Stimulated activated CD4-positive, alpha-beta T cell treated with anti-CD3 and anti-CD28 coated beads, Interleukin-12 subunit alpha, Interleukin-12 subunit beta, amount 100 ng/mL, for 4 hours (primary cell): ENCODE data around the gene CMTR1.
"Not testable (repeated sequence)": the region's sequence is repeated elsewhere in the genome, so short reads cannot be mapped to it uniquely, and the experiment has no call there.

ENCODE experiments used
- DNase-seq: peaks from one replicate; pipeline ENCODE4 v3.0.0-alpha.2; 2020

CMTR1 gene, protein sequence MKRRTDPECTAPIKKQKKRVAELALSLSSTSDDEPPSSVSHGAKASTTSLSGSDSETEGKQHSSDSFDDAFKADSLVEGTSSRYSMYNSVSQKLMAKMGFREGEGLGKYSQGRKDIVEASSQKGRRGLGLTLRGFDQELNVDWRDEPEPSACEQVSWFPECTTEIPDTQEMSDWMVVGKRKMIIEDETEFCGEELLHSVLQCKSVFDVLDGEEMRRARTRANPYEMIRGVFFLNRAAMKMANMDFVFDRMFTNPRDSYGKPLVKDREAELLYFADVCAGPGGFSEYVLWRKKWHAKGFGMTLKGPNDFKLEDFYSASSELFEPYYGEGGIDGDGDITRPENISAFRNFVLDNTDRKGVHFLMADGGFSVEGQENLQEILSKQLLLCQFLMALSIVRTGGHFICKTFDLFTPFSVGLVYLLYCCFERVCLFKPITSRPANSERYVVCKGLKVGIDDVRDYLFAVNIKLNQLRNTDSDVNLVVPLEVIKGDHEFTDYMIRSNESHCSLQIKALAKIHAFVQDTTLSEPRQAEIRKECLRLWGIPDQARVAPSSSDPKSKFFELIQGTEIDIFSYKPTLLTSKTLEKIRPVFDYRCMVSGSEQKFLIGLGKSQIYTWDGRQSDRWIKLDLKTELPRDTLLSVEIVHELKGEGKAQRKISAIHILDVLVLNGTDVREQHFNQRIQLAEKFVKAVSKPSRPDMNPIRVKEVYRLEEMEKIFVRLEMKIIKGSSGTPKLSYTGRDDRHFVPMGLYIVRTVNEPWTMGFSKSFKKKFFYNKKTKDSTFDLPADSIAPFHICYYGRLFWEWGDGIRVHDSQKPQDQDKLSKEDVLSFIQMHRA

DNA sequence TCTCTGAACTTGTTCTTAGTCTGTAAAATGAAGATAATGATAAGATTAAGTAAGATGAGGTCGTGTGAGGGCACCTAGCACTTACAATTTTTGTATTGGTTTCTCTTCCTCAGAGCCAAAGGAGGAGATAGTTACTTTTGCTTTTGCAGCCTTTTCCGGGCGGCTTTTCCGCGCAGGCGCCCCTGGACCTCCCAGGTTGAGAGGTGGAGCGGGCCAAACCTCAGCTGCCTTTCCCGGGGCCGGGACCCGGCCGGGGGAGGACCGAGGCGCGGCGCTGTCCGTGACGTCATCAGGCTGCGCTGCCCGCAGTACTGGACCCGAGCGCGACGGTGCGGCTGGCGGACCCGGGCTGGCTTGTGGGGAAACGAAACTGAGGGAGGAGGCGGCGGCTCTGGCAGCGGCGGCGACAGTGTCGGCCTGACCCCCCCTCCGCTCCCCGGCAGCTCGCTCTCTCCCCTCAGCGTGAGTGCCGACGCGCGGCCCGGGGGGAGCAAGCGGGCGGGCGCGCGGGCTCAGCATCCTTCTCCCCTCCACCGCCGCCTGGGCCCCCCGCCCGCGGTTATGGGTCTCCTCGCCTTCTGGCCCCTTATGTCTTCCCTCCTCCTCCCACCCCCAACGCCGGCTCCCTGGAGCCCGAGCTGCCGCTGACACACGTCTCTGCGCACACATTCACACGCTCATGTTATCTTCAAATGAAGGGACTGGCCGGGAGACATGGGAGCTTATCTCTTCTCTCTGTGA, at the start of gene CMTR1:
TSS of gene CMTR1 (plus strand) at position 306 of the 741 bp plus-strand sequence. CDS start 2,409 bp downstream, outside the sequence.
- peak; percentile 96 for DNase-seq

DNA sequence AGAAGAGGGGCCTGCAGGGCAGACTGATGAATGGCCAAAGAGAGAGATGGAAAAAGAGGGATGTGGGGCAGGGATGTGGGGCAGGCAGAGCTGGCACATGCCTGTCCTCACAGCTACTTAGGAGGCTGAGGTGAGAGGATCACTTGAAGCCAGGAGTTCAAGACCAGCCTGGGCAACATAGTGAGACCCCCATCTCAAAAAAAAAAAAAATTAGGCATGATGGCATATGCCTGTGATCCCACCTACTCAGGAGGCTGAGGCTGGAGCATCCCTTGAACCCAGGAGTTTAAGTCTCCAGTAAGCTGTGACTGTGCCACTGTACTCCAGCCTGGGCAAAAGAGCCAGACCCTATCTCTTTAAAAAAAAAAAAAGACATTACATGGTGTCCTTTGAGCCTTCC, 44.4 kb upstream of the CMTR1 start:
- no peak for DNase-seq

DNA sequence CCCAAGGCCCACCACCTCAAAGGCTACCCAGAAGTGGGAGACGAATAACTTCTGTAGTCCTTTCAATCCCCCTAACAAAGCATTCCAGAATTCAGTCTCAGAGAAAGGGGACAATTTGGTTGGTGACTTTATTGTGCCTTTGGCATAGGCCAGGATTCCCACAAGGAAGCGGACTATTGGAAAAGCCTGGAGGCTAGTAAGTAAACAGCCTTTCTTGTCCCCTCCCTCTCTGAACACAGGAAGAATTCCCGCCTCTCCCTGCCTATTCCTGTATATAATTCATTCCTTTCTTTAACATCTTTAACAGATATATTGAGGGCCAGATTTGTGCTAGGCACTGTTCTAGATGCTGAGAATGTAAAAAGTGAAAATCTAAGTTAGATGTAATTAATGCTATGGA, 43.2 kb upstream of the CMTR1 start:
- no peak for DNase-seq

DNA sequence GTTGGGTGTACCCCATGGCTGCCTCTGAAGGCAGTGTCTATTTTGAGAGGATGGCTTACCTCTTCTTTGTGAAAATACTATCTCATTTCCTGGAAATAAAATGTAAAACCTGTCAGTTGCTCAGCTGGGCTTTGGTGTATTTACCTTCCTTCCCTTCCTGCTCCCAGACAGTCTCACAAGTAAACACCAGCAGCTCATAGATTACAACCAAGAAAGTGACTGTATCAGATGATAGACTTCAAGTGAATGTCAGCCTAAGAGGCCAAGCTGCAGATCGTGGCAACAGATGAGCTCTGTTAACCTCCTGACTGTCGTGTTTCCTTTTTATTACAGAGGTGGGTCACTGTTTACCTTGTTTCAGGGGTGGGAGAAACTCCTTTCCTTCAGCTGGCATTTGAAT, 41.9 kb upstream of the CMTR1 start:
- no peak for DNase-seq

DNA sequence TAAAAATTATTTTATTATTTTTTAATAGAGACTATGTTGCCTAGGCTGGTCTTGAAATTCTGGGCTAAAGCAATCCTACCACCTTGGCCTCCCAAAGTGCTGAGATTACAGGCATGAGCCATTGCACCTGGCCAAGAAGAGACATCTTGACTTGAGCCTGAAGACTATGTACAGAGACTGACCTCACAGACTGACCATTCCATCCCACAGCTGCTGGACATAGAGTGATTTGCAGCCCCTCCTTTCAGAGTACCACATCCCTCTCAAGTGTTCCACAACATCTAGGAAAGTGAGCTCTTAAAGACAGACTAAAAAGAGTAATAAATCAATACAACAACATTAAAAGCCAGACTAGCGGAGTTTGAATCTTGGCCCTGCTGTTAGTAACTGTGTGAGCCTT, 40.2 kb upstream of the CMTR1 start:
- no peak for DNase-seq

DNA sequence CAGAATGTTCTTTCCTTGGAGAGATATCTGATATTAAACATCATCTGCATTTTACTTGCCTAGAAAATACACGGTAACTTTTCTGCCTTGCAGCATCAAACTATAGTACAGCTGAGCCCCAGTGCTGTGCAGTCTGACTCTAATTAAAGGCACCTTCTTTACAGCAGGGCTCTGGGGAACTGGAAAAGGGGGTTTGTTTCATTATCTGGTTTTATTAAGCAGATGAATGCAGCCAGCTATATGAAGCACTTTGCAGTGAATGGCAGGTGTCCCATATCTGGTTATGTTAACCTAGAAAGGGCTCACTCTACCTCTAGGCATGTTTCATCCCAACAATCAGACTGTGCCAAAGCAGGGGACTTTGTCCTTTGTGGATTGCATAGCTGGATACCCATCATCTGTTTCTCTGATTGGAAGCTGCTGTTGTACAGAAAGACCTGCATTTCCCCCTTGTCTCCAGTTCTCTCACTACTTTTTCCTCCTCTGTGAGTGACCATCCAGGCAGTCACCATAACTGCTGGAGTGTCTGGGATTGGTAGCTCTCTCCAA, 39.6 kb upstream of the CMTR1 start:
- no peak for DNase-seq

DNA sequence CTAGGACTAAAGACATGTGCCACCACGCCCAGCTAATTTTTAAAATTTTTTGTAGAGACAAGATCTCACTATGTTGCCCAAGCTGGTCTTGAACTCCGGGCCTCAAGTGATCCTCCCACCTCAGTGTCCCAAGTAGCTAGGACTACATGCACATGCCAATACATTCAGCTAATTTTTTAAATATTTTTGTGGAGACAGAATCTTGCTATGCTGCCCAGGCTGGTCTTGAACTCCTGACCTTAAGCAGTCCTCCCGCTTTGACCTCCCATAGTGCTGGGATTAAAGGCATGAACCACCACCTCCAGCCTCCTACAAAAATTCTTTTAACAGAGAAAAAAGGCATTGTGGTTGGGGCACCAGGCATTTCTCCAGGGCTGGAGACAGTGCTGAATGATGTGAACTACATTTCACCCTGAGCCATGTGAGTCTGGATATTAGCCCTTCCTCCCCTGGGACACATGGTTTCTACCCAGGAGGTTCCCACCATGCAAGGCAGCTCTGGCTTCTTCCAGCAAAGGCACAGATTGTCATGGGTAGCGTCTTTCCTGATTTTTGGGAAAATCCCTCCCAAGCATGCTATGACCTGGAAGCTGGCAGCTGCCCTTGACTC, 36.3 kb upstream of the CMTR1 start:
- DNase-seq: no peak

DNA sequence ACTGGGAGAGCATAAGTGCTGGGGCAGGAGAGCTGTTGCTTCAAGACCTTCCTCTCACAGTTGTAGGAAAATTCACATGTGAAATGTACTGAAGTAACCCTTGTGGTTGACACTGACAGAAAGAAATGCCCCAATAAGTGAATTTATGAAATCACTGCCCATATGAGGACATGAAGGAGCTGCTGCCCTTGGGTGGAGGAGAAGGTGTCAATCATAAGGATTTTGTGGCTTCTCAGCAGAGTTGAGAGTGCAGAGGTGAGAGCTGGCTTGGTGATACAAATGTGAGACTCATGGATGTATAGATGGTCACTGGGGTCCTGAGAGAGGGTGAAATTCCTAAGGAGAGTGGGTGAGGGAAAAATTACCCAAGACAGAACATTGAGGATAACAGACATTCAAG, 33.9 kb upstream of the CMTR1 start:
- no peak for DNase-seq

DNA sequence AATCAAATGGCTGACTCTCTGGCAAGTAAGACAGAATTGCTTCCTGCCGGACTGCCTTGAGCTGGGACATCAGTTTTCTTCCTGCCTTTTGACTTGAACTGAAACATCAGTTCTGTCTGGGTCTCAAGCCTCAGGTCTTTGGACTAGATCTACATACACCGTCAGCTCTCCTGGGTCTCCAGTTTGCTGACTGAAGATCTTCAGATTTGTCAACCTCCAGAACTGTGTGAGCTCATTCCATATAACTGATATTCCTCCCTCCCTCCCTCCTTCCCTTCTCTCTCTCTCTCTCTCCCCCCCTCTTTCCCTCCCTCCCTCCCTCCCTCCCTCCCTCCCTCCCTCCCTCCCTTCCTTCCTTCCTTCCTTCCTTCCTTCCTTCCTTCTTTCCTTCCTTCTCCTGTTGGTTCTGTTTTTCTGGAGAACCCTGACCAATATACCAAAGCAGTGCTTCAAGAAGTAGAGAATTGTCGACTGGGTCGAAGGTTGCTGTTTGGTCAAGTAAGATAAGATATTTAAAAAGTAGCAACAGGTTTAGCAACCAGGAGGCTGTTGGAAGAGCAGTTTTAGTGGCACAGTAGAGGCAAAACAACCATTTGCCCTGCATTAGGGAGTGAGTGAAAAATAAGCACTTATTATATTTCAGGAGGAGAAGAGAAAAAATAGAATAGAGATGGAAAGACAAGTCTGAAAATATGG, 33.1 kb upstream of the CMTR1 start:
- DNase-seq: no peak

DNA sequence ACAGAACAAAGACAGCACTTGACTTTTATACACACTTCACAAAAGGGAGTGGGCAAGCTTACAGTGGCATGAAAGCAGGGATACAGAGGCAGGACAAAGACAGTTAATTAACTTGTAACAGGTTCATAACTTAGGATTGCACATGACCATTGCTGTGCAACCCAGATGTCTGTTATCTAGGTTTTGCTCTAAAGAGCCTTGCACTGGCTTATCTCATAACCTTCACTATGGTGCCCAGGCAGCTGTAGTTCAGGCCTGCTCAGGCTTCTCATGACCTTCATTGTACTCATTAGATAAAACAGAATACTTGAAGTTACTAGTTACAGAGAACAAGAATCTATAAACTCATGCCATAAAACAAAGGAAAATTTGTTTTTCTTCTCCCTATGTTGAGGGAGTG, 31.4 kb upstream of the CMTR1 start:
- DNase-seq: not testable (repeated sequence)

DNA sequence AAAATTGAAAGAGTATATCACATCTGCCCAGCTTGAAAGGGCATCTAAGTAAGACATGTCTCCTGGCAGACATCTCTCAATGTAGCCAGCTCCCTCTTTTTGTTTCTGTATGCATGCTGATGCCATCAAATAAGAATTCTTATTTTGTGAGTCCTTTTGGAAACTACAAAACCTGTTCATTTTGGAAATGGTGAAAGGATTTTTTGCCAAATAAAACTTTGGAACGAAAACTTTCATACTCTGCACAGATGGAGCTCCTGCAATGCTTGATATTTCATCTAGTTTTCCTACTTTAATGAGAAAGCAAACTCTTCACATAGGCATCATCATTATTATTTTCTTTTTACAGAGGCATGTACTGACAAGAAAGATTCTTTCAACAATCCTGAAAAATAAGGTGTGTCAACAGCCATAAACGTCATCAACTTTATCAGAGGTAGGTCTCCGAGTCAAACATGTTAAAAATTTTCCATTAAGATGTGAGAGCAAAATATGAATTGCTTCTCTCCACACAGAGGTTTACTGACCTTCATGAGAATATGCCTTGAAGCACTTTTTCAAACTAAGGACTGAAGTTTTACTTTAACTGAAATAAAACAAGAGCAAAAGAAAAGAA, 26.2 kb upstream of the CMTR1 start:
- no peak for DNase-seq

DNA sequence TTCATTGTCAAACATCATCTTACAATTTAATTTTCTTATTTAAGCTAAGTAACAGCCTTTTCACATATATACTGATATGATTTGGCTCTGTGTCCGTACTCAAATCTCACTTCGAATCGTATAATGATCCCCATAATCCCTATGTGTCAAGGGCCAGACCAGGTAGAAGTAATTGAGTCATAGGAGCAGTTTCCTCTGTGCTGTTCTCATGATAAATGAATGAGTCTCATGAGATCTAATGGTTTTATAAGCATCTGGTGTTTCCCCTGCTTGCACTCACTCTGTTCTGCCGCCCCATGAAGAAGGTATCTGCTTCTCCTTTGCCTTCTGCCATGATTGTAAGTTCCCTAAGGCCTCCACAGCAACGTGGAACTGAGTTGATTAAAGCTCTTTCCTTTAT, 25.1 kb upstream of the CMTR1 start:
- DNase-seq: no peak

DNA sequence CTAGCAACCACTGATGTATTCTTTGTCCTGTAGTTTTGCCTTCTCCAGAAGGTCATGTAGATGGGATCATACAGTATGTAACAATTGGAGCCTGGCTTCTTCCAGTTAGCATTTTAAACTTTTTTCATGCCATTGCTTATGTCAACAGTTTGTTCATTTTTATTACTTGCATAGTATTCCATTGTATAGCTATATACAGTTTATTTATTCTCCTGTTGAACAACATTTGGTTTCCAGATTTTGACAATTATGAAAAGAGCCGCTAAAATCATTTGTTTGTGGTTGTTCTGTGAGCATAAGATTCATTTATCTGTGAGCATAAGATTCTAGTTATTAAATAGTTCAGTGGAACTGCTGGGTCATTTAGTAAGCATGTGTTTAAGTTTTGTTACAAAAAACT, 23.5 kb upstream of the CMTR1 start:
- no peak for DNase-seq

DNA sequence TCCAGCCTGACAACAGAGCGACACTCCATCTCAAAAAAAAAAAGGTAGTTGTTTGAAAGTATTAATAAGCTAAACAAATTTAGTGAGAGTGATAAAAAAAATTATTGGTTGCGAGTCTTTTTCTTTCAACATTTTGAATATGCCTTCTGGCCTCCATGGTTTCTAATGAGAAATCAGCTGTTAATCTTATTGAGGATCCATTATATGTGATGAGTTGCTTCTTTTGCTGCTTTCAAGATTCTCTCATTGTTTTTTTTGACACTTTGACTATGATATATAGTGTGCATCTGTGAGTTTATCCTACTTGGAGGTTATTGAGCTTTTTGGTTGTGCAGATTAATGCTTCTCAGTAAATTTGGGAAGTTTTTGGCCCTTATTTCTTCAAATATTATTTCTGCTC, 15.6 kb upstream of the CMTR1 start:
- no peak for DNase-seq

DNA sequence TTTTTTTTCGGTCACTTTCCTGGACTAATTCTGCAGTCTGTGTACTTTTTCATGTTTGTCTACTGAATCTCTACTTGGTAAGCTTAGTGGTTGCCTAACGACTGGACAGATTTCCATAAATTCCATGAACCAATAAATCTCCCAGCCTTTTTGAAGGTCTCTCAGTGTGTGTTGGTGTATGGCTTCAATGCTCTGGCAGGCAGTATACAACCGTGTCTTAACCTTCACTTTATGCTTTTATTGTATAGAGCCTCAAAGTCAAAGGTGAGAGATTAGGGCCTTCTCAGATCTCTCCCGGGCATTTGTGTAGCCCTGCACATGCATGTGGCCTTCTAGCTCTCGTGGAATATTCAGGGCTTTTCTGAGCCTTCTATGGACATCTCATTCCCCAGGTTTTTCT, 14.3 kb upstream of the CMTR1 start:
- DNase-seq: no peak

DNA sequence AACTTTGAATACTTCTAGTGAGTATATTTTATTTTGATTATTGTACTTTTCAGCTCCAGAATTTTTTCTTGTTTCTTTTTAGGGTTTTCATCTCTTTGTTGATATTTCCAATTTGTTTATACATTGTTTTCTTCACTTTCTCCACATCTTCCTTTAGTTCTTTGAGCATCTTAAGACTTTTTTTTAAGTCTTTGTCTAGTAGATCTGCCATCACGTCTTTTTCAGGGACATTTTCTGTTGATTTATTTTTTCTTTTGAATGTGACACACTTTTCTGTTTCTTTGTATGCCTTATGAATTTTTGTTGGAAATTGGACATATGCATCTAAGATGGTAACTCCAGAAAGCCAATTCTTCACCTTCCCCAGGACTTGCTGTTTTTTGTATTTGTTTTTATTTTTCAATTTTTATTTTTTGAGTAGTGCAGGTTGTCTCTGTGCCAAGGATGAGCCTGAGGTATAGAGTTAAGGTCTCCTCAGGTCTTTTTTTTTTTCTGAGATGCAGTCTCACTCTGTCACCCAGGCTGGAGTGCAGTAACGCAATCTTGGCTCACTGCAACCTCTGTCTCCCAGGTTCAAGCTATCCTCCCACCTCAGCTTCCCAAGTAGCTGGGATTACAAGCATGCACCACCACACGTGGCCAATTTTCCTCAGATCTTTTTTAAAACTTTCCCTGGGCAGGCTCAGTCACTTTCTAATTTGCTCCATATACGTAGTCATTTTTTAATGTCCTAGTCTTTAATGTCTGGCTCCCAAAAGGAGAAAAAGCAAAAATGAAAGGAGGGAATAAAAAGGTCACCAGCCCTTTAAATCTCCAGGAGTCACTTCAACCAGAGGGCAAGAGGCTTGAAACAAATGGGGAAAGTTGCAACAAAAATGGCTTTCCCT, 6.7 kb upstream of the CMTR1 start:
- no peak for DNase-seq

DNA sequence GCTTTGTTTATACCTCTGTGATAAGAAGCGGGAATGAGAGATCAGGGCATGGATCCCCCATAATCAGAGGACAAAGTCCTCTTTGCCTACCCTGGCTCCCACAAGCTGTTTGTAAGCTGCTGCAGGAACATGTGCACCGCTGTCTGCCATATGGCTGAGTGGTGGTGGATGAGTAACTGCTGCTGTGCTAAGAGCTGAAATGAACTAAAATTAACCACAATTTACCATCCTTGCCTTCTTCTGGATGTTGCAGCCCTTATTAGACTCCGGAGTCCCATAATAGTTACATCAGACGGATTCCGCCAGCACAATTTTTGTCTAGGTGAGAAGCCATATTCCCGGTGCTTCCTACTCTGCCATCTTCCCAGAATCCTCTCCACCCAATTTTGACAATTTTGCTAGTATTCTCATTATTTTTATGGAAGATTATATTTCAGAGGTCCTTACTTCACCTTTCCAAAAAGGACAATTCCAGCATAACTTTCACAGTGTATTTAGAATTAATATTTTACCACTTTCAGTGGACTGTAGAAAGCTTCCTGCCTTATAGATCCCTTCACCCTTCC, 6.0 kb upstream of the CMTR1 start:
- DNase-seq: no peak

DNA sequence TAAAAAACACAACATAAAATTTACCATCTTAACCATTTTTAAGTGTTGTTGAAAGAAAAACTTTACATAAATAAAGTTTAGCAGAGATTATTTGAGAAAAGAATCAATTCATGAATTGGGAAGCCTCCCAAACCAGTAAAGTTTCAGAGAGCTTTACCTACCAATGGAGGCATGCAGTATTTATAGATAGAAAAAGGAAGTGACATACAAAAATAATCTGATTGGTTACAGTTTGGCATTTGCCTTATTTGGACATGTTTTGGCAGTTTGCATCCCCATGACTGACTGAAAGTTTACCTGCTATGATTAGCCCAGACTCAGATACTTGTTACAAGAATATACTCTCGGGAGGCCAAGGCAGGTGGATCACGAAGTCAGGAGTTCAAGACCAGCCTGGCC, 3.7 kb upstream of the CMTR1 start:
- DNase-seq: no peak

DNA sequence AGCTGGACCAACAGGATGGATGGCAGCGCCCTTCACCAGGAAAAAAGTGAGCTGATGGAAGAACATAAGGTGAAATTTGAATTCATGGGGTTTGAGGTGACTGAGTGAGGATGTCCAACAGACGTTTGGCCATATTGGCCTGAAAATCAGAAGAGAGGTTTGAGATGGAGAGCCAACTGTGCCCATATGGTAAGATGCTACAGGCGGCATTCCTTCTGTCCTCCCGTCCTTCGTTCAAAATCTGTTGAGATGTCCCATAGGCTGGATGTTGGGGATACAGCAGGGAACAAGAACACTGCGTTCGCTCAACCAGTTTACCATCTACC, 468 bp upstream of the CMTR1 start:
- no peak for DNase-seq

DNA sequence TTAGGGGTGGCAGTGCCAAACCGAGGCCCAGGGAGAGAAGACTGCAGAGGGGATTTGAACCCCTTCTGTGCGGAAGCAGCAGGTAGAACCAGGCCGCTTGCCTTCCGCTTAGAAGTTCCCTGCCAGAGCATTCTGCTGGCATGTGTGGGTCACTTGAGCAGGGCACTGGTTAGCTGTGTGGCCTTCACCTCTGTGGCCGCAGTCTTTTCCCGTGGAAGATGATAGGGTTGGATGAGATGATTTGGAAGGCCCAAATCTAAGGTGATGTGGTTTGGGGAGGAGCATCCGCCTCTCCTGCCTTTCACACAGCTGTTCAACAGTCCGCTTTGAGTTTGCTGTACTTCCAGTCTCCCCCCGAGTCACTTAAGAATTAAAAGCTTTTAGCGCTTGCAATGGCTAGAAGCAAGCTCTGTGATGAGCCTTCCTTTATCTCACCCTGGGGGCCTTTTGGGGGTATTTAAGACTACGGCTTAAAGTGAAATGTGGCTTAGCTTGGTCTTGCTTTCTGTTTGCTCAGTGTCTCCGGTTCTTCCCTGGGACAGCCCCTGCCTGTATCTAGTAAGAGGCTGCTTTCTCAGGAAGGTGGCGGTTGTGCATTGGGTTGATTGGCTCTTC, 743 bp downstream of the CMTR1 start:
- peak; percentile 38 for DNase-seq
